ENCODE results near the gene FXYD3.

FXYD3 gene

DNA sequence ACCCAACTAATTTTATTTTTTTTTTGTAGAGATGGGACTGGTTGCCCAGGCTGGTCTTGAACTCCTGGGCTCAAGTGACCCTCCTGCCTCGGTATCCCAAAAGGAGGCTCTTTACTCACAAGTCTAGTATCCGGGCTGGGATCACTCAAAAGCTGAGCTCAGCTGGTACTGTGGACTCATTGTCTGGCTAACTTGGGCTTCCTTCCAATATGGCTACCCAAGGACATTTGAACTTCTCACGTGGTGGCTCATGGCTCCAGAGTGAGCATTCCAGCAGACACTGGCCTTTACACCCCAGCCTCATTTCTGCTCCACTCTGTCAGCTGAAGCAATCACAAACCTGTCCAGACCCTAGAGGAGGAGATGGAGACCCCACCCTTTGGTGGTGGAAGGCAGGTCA, 45.2 kb upstream of the FXYD3 start:
- no peaks in the 10 kb centered on the region for H3K27me3 ChIP-seq (ENCODE audit: insufficient read depth, low read depth, severe bottlenecking)
- DNase-seq = no peak
- peaks cover 3% of the 10 kb centered on the region for H3K9me3 ChIP-seq (ENCODE audit: severe bottlenecking)
- no peaks in the 10 kb centered on the region for H3K36me3 ChIP-seq
- H3K27ac ChIP-seq = no peak overlapping the region
- H3K4me3 ChIP-seq (ENCODE audit: low read depth, low read length) = no peak overlapping the region
- TF ChIP-seq, protein P1, sequence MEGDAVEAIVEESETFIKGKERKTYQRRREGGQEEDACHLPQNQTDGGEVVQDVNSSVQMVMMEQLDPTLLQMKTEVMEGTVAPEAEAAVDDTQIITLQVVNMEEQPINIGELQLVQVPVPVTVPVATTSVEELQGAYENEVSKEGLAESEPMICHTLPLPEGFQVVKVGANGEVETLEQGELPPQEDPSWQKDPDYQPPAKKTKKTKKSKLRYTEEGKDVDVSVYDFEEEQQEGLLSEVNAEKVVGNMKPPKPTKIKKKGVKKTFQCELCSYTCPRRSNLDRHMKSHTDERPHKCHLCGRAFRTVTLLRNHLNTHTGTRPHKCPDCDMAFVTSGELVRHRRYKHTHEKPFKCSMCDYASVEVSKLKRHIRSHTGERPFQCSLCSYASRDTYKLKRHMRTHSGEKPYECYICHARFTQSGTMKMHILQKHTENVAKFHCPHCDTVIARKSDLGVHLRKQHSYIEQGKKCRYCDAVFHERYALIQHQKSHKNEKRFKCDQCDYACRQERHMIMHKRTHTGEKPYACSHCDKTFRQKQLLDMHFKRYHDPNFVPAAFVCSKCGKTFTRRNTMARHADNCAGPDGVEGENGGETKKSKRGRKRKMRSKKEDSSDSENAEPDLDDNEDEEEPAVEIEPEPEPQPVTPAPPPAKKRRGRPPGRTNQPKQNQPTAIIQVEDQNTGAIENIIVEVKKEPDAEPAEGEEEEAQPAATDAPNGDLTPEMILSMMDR (IDR thresholded peaks at IDR 0.05; ENCODE audit: low read depth, low read length) = no peak

DNA sequence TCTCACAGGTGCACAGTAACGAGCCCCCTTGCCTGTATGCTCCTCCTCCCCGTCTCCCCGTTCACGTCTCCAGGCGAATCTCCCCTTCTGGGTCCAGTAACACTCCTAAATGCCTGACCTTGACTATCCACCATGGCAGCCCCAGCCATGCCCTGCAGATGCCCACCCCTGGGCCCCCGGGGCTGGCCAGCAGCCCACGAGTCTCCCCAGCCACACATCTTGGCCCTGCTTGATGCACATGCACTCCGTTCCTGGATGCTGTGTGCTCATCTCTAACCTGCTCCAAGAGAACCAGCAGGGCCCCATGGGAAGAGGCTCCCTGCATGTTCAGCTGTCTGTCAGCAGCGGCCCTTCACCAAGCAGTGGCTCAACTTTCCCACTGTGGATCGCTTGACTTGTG, 42.1 kb upstream of the FXYD3 start:
- no peak overlapping the region for H3K4me3 ChIP-seq (ENCODE audit: low read depth, low read length)
- no peaks in the 10 kb centered on the region for H3K9me3 ChIP-seq (ENCODE audit: severe bottlenecking)
- H3K27ac ChIP-seq = no peak overlapping the region
- no peaks in the 10 kb centered on the region for H3K36me3 ChIP-seq
- TF ChIP-seq, protein P1 (IDR thresholded peaks at IDR 0.05; ENCODE audit: low read depth, low read length) = no peak
- no peak for DNase-seq
- no peaks in the 10 kb centered on the region for H3K27me3 ChIP-seq (ENCODE audit: insufficient read depth, low read depth, severe bottlenecking)

DNA sequence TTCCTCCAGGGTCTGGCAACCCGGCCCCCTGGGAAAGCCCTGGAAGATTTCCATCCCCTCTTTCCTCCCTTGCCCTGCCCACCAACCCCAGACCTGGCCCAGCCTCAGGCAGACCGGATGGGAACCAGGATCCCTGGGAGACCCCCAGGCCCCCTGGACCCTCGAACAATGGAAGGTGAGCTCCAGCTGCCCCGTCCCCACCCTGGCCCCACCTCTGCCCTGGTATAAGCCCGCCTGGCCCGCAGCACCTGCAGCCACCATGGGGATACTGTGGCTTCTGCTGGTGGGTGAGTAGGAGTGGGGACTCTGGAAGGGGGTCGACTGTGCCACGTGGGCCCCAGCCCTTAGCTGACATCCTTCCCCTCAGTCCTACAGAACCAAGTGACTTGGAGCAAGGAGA, 41.7 kb upstream of the FXYD3 start:
- Histone ChIP-seq H3K36me3 (no peaks in the 10 kb centered on the region), H3K9me3 (ENCODE audit: severe bottlenecking) (no peaks in the 10 kb centered on the region), H3K27ac (no peak overlapping the region), H3K27me3 (ENCODE audit: insufficient read depth, low read depth, severe bottlenecking) (no peaks in the 10 kb centered on the region), H3K4me3 (ENCODE audit: low read depth, low read length) (no peak overlapping the region)
- TF ChIP-seq, protein P1 (IDR thresholded peaks at IDR 0.05; ENCODE audit: low read depth, low read length) = no peak
- DNase-seq = no peak

DNA sequence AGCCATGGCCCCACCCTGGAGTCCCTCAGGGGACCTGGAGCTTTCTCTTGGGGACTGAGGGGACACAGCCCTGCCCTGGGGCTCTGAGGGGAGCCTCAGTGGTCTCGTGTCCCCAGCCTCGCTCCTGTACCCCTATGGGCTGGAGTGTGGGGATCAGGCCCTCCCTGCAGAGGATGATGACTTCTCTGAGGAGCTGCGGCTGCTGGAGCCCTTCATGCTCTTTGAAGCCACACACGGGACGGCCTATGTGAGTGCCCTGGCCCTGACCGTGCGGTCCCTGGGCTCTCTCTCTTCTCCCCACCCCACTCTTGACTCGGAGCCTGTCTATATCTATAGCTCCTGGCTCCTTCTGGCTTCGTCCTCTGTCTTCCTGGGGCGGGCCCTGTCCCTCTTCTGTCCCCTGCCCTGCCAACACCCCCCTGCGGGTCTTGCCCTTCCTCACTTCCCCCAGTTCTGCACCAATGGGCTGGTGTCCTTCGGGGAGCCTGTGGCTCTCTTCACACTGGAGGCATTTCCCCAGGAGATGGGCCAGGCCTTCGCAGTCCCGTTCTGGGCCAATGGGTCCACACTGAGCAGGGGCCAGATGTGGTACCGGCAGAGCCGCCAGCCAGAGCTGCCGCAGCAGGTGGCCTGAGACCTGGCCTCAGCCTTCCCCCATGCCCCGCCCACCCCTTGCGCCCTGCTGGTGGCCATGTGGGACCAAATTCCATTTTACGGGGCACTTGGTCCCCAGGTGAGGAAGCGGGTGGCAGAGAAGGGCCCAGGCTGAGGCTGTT, 41.0 kb upstream of the FXYD3 start:
- Histone ChIP-seq H3K4me3 (ENCODE audit: low read depth, low read length) (no peak overlapping the region), H3K9me3 (ENCODE audit: severe bottlenecking) (no peaks in the 10 kb centered on the region), H3K36me3 (no peaks in the 10 kb centered on the region), H3K27ac (no peak overlapping the region), H3K27me3 (ENCODE audit: insufficient read depth, low read depth, severe bottlenecking) (no peaks in the 10 kb centered on the region)
- TF ChIP-seq, protein P1 (IDR thresholded peaks at IDR 0.05; ENCODE audit: low read depth, low read length) = no peak
- DNase-seq = no peak

DNA sequence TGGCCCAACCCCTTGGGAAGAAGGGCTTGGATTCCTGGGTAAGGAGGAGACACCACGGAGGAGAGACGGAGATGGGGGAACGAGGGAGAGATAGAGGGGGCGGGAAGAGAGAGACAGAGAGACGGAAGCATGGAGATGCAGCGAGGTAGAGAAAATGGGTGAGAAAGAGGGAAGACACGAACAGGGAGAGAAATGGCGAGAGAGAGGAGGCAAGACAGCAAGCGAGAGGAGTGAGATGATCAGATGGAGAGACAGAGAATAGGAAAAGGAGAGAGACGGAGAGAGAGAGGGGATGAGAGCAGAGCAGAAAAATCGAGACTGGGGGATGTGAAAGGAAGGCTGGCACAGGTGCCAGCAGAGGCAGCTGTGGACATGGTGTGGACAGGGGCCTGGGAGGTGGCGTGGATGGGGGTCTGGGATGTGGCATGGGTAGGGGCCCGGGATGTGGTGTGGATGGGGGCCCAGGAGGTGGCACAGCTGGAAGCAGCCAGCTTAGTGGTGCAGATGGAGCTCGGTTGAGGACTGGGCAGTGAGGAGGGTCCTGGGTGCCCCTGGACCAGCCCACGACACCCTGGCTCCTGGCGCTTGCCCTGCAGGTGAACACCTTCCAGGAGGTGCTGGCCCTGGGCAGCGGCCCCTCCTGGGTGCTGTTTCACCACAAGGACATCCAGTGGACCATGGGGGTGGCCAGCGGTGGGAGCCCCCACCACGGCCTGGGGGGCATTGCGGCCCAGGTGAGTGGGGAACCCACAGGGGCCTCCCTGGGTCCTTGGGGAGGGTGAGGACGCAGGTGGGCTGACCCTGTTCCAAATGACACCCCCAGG, 40.2 kb upstream of the FXYD3 start:
- TF ChIP-seq, protein P1 (IDR thresholded peaks at IDR 0.05; ENCODE audit: low read depth, low read length) = no peak
- Histone ChIP-seq H3K27ac (no peak overlapping the region), H3K27me3 (ENCODE audit: insufficient read depth, low read depth, severe bottlenecking) (no peaks in the 10 kb centered on the region)

More for the DNA sequence above, 40.2 kb upstream of the FXYD3 start:
- Histone ChIP-seq H3K9me3 (ENCODE audit: severe bottlenecking) (no peaks in the 10 kb centered on the region), H3K4me3 (ENCODE audit: low read depth, low read length) (no peak overlapping the region), H3K36me3 (no peaks in the 10 kb centered on the region)
- DNase-seq = no peak
